HepG2 (cell line): ENCODE measurements around the gene SMARCE1. TPM values are rescaled to one million over a fixed set of nuclear protein-coding genes. Genes with fewer than 3 reads are reported as not detected.

Experiments
- ATAC-seq: fragments of 200-7000 bp; cut with Tn5 transposase; 3 replicates; pipeline ENCODE4 v1.9.1; 2020; ENCODE audit warnings: mild to moderate bottlenecking, moderate library complexity
- BruUV-seq: library from RNA; stranded (reverse); fragments of 400-500 nt; replicated peaks from 2 replicates; lab custom pipeline; 2021; lab: Mats Ljungman, UMichigan
- CTCF ChIA-PET: fragments of 300-600 bp; formaldehyde crosslinking; extraction: SDS; loops from one replicate; lab custom pipeline; 2021; ENCODE audit warnings: low total read pairs, inconsistent platforms, low intra/inter-chr PET ratio; lab: Yijun Ruan, JAX
- POLR2A ChIA-PET: fragments of 350-600 bp; sonication (Branson Sonifier 250); formaldehyde crosslinking; loops from one replicate; lab custom pipeline; 2020; ENCODE audit warnings: antibody characterized with exemption, inconsistent platforms; lab: Yijun Ruan, JAX
- DNase-seq: peaks from one replicate; pipeline ENCODE4 v3.0.0-alpha.2; 2015; ENCODE audit warnings: low spot score
- FAIRE-seq: peaks from 3 replicates; lab custom pipeline; 2011; peaks lifted over from hg19 to GRCh38; lab: Jason Lieb, UNC
- H2AFZ ChIP-seq: one replicate; pipeline ENCODE4 v1.6.1; 2011; ENCODE audit warnings: low read length, inconsistent platforms
- H3K27ac ChIP-seq: fragments of 300-600 bp; 3 replicates; pipeline ENCODE4 v1.8.0; 2011; ENCODE audit warnings: mixed run types, mild to moderate bottlenecking, mixed read lengths, low read length, inconsistent platforms; ENCODE audit not compliant: insufficient read depth; ENCODE audit errors: extremely low read length
- H3K27me3 ChIP-seq, 2 experiments: fragments of 200-600 bp in 1 of 2; 2 replicates in 1 of 2; 3 replicates in 1 of 2; pipeline versions ENCODE4 v1.6.0 to v1.8.0; 2011; ENCODE audit warnings: low read length in 2 of 2, mild to moderate bottlenecking in 2 of 2, moderate library complexity in 2 of 2, inconsistent platforms in 1 of 2; ENCODE audit not compliant: insufficient read depth in 2 of 2, control insufficient read depth in 1 of 2
- H3K36me3 ChIP-seq, 2 experiments: fragments of 200-600 bp in 1 of 2; replicated peaks in 1 of 2; 2 replicates in 1 of 2; 3 replicates in 1 of 2; pipeline versions ENCODE4 v1.5.1 to v1.8.0; 2011; ENCODE audit warnings: low read length in 2 of 2, inconsistent platforms in 1 of 2; ENCODE audit not compliant: insufficient read depth in 2 of 2, control insufficient read depth in 1 of 2
- H3K4me1 ChIP-seq: 2 replicates; pipeline ENCODE4 v1.5.1; 2012; ENCODE audit warnings: low read length, inconsistent platforms; ENCODE audit not compliant: insufficient read depth
- H3K4me2 ChIP-seq: 2 replicates; pipeline ENCODE4 v1.6.0; 2011; ENCODE audit warnings: low read depth, low read length, inconsistent platforms
- H3K4me3 ChIP-seq, 3 experiments: fragments of 200-600 bp in 1 of 3; sonication (generic), shearing (Covaris generic) in 1 of 3; replicated peaks in 1 of 3; 2 replicates each; pipeline ENCODE4 v1.5.1; 2011 to 2016; ENCODE audit warnings: low read length in 3 of 3, inconsistent platforms in 2 of 3, low read depth in 2 of 3, mild to moderate bottlenecking in 2 of 3, control low read depth in 1 of 3, mixed read lengths in 1 of 3; ENCODE audit not compliant: insufficient read depth in 1 of 3
- H3K79me2 ChIP-seq: one replicate; pipeline ENCODE4 v1.6.1; 2011; ENCODE audit warnings: low read length, inconsistent platforms; ENCODE audit not compliant: insufficient read depth
- H3K9ac ChIP-seq: 2 replicates; pipeline ENCODE4 v1.6.0; 2011; ENCODE audit warnings: mild to moderate bottlenecking, low read depth, low read length, inconsistent platforms; ENCODE audit not compliant: insufficient read depth
- H3K9me3 ChIP-seq: 2 replicates; pipeline ENCODE4 v1.5.1; 2012; ENCODE audit warnings: mild to moderate bottlenecking, low read length
- H4K20me1 ChIP-seq: 2 replicates; pipeline ENCODE4 v1.6.0; 2011; ENCODE audit warnings: inconsistent platforms, mild to moderate bottlenecking, low read length, moderate library complexity; ENCODE audit not compliant: insufficient read depth
- AFF4 ChIP-seq: sonication (generic); formaldehyde crosslinking; IDR thresholded peaks from 2 replicates; pipeline ENCODE4 v1.4.0; 2020; ENCODE audit warnings: missing genetic modification reagents
- ATF4 ChIP-seq, 2 experiments: fragments of 450-650 bp in 1 of 2; sonication (generic) in 1 of 2; formaldehyde crosslinking; IDR thresholded peaks; 2 replicates each; pipeline versions ENCODE4 v1.5.0 to v1.8.0; 2020 to 2022; ENCODE audit warnings: mild to moderate bottlenecking in 1 of 2, missing genetic modification reagents in 1 of 2
- ATF7 ChIP-seq, 2 experiments: fragments of 450-650 bp in 1 of 2; sonication (generic) in 1 of 2; formaldehyde crosslinking in 1 of 2; IDR thresholded peaks; 2 replicates each; pipeline versions ENCODE4 v1.4.0 to v1.6.1; 2016 to 2020; ENCODE audit warnings: antibody characterized with exemption in 1 of 2, mild to moderate bottlenecking in 1 of 2, missing genetic modification reagents in 1 of 2
- GLI4 ChIP-seq: sonication (generic); formaldehyde crosslinking; IDR thresholded peaks from 2 replicates; pipeline ENCODE4 v1.5.1; 2020; ENCODE audit warnings: missing genetic modification reagents, mild to moderate bottlenecking, moderate library complexity, borderline replicate concordance
- NRL ChIP-seq: sonication (generic); formaldehyde crosslinking; IDR thresholded peaks from 2 replicates; pipeline ENCODE4 v1.5.0; 2020; ENCODE audit warnings: missing genetic modification reagents, mild to moderate bottlenecking, moderate library complexity, borderline replicate concordance
- SIX1 ChIP-seq: sonication (generic); formaldehyde crosslinking; IDR thresholded peaks from 2 replicates; pipeline ENCODE4 v1.4.0; 2020; ENCODE audit warnings: missing genetic modification reagents, borderline replicate concordance
- TFAP4 ChIP-seq: sonication (generic); IDR thresholded peaks from 2 replicates; pipeline ENCODE4 v1.6.1; 2016; ENCODE audit warnings: low read depth, borderline replicate concordance
- ZNF558 ChIP-seq: sonication (generic); formaldehyde crosslinking; IDR thresholded peaks from 2 replicates; pipeline ENCODE4 v1.9.0; 2022; ENCODE audit warnings: mild to moderate bottlenecking, missing genetic modification reagents, borderline replicate concordance
- ZNF598 ChIP-seq: sonication (generic); formaldehyde crosslinking; IDR thresholded peaks from 2 replicates; pipeline ENCODE4 v1.5.1; 2020; ENCODE audit warnings: mild to moderate bottlenecking, missing genetic modification reagents, borderline replicate concordance
- ZNF704 ChIP-seq: sonication (generic); formaldehyde crosslinking; IDR thresholded peaks from 2 replicates; pipeline ENCODE4 v1.8.1; 2023; ENCODE audit warnings: mild to moderate bottlenecking, inconsistent platforms, moderate library complexity, missing genetic modification reagents, borderline replicate concordance
- ZNF713 ChIP-seq: sonication (generic); formaldehyde crosslinking; IDR thresholded peaks from 2 replicates; pipeline ENCODE4 v1.4.0; 2020; ENCODE audit warnings: mild to moderate bottlenecking, missing genetic modification reagents
- WGBS: methylation state at CpG from one replicate; pipeline ENCODE4 v1.1.6; 2017; ENCODE audit warnings: low lambda C conversion rate; 5-methylcytosine and 5-hydroxymethylcytosine counted together
- in situ Hi-C: cut with HindIII; loops from 2 replicates; pipeline ENCODE4 v1.10.0; 2017; ENCODE audit warnings: low pct_unique_long_range_greater_than_20kb; ENCODE audit not compliant: extremely low pct_ligation_motif_present
- intact Hi-C: fragments of 100-400 bp; cut with micrococcal nuclease; formaldehyde crosslinking; loops from one replicate; pipeline ENCODE4 v1.10.0; 2022; ENCODE audit not compliant: unreplicated experiment
- polyA plus RNA-seq, 8 experiments: library from polyadenylated mRNA; depleted of rRNA in 3 of 8; stranded (reverse) in 7 of 8; unstranded in 1 of 8; fragments of >200 nt; fragmentation: Illumina TruSeq in 4 of 8; extraction: Trizol in 4 of 8; gene quantifications; 2 replicates each; pipeline versions ENCODE4 v1.2.1 to v1.2.3, GENCODE V29; 2011 to 2016; ENCODE audit warnings: low read depth in 4 of 8, missing spikeins in 1 of 8, mixed read lengths in 1 of 8; ENCODE audit not compliant: insufficient read depth in 1 of 8
- total RNA-seq, 5 experiments: library from RNA; depleted of rRNA; stranded (reverse); fragments of >200 nt; fragmentation: Illumina TruSeq; extraction: Trizol; gene quantifications; 2 replicates each; pipeline ENCODE4 v1.2.3, GENCODE V29; 2016; ENCODE audit warnings: low read depth in 1 of 5

The SMARCE1 gene
- total and polyA plus RNA-seq, 2 of the 13 experiments (the other 11 are each of a cell fraction or from before 2014, with no cell fraction given): 43.5 to 127 TPM

GRCh38 chr17:40618754-40619625 lies 28.6 kb downstream of the SMARCE1 start:
- Histone ChIP-seq H2AFZ (no peak overlapping the region), H3K79me2 (no peaks in the 10 kb centered on the region), H4K20me1 (no peaks in the 10 kb centered on the region), H3K4me1 (peaks cover 55% of the 10 kb centered on the region), H3K27me3 (peaks cover 0 to 26% of the 10 kb centered on the region in 2 experiments; a peak in 3 of 5 replicates), H3K9ac (no peak overlapping the region), H3K4me3 (peak overlapping the region; percentile 48 to 66 (median 48)), H3K36me3 (no peaks in the 10 kb centered on the region), H3K4me2 (peak overlapping the region; percentile 93), H3K27ac (no peak overlapping the region), H3K9me3 (no peaks in the 10 kb centered on the region)
- POLR2A ChIA-PET: interaction anchor here (2.1 kb wide), 1 partner anchor 28 kb away, joined by 9 read pairs; the partner anchor contains the start of gene SMARCE1
- intact Hi-C loops (loop anchor here (5.0 to 10.0 kb wide), 2 partner anchors 233 to 1046 kb away; no protein-coding TSS in a partner anchor), in situ Hi-C loops (loop anchor here (5.0 kb wide), 2 partner anchors 173 to 1043 kb away; no protein-coding TSS in a partner anchor)
- under 1% methylated on average over 16 of the region's 16 CpGs for WGBS
- CTCF ChIA-PET: interaction anchor here (3.3 kb wide), 1 partner anchor 172 kb away, joined by 37 read pairs; no protein-coding TSS in a partner anchor
- BruUV-seq: no TSS peak
- DNase-seq (peak; percentile 43), FAIRE-seq (peak; percentile 69), ATAC-seq (peak; percentile 68)
- TF ChIP-seq TFAP4: peak; percentile 16; the same call in 1 of the 2 replicates
- no peak for TF ChIP-seq NRL (CRISPR knock-in tag)
- TF ChIP-seq ZNF558 (CRISPR knock-in tag): no peak
- no peak for TF ChIP-seq ZNF704 (CRISPR knock-in tag)
- no peak for TF ChIP-seq ZNF713 (CRISPR knock-in tag)
- no peak for TF ChIP-seq AFF4
- TF ChIP-seq SIX1 (CRISPR knock-in tag): no peak
- TF ChIP-seq ATF7 (IDR thresholded peaks at IDR 0.05): no peak
- no peak for TF ChIP-seq ATF7 (CRISPR knock-in tag; IDR thresholded peaks at IDR 0.05)
- TF ChIP-seq ZNF598 (CRISPR knock-in tag): peak; percentile 20; the same call in 1 of the 2 replicates
- 0 out of 2 replicates have a peak, but pooled peaks have one; percentile 74 for TF ChIP-seq GLI4
- TF ChIP-seq ATF4 (CRISPR knock-in tag; IDR thresholded peaks at IDR 0.05): no peak
